HG02759 (cell line): ENCODE measurements around the gene TDP1.
"Not testable (repeated sequence)": the region's sequence is repeated elsewhere in the genome, so short reads cannot be mapped to it uniquely, and the experiment has no call there.

ENCODE experiments used
- ATAC-seq: cut with Tn5 transposase; IDR thresholded peaks from one replicate; pipeline ENCODE4 v1.9.1; 2021; ENCODE audit warnings: mild to moderate bottlenecking, moderate library complexity; ENCODE audit not compliant: unreplicated experiment

Gene TDP1

DNA sequence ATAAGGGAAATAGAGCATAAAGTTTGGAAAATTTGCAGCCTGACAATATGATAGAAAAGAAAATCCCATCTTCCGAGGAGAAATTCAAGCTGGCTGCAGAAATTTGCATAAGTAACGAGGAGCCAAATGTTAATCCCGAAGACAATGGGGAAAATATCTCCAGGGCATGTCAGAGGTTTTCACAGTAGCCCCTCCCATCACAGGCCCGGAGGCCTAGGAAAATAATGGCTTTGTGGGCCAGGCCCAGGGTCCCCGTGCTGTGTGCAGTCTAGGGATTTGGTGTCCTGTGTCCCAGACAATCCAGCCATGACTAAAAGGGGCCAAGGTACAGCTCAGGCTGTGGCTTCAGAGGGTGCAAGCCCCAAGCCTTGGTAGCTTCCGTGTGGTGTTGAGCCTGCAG lies 133.8 kb downstream of the TDP1 start:
- ATAC-seq, result not testable (repeated sequence)

GRCh38 chr14:90091393-90091792 lies 135.7 kb downstream of the TDP1 start:
- ATAC-seq, result no peak

DNA sequence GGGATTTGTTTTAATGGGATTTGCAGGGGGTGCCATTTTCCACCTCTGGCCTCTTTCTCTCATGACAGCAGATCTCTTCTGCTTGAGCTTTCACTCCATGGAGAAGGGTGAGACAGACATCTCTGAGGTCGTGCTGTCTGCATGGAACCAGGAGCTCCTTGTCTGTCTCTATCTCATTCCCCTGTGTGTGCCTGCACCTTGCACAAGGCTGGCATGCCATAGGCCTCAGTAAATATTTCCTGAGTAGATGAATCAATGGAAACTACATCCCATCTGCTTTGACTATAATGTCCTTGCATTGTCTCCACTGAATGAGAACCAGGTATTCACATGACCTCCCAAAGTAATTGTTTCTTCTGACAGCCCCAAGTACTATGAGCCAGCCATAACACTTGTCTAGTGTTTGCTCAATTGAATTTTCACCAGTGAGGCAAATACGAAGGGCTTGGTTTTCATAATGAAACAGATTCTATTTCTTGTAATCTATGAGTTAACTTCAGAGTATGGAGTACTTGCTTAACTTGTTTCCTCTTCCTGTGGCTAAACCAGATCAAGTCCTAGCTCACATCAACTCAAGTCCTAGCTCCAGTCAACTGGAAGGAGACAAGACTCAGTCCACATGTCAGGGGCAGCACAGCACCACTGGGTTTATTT lies 138.3 kb downstream of the TDP1 start:
- no peak for ATAC-seq
